GM18867 (cell line): ENCODE measurements around the gene KRTAP5-9.
"Not testable (repeated sequence)": the region's sequence is repeated elsewhere in the genome, so short reads cannot be mapped to it uniquely, and the experiment has no call there.

Source experiments
- ATAC-seq: cut with Tn5 transposase; IDR thresholded peaks from one replicate; pipeline ENCODE4 v1.9.1; 2021; ENCODE audit warnings: mild to moderate bottlenecking, moderate library complexity; ENCODE audit not compliant: unreplicated experiment

Gene KRTAP5-9

DNA sequence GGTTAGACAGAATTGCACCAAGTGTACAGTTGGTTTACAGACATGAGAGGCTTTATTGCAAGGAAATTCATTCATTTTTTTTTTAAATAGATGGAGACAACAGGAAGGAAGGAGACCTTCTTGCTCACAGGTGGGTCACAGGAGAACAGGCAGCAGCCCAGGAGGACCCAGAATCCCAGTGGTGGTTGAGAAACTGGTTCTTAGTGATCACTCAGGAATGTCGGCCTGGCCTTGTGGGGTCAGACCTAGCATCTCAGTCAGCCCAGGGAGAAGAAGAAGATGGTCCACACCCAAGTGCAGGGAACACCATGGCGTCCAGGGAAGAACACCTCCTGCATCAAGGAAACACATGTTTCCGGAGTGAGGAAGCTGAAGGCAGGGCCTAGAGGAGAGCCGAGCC, 33.6 kb downstream of the KRTAP5-9 start:
- no peak for ATAC-seq

DNA sequence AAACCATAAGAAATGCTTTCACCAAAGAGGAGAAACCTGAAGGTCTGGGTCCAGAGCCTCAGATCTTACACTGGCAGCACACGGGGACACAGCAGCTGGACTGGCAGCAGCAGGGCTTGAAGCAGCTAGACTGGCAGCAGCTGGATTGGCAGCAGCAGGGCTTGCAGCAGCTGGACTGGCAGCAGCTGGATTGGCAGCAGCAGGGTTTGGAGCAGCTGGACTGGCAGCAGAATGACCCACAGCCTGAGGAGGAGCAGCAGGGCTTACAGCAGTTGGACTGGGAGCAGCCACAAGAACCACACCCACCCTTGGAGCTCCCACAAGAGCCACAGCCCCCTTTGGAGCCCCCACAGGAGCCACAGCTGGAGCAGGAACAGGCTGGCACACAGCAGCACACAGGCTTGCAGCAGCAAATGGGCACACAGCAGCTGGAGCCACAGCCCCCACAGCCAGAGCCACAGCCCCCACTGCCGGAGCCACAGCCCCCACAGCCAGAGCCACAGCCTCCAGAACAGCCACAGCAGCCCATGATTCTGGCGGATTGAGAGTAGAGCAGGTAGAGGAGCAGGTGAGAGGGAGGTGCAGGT, 34.2 kb downstream of the KRTAP5-9 start, which contains the start of gene KRTAP5-11:
TSS of gene KRTAP5-11 (minus strand) at position 567 of the 587 bp plus-strand sequence. CDS start at position 529, 38 bp downstream.
- ATAC-seq = no peak

DNA sequence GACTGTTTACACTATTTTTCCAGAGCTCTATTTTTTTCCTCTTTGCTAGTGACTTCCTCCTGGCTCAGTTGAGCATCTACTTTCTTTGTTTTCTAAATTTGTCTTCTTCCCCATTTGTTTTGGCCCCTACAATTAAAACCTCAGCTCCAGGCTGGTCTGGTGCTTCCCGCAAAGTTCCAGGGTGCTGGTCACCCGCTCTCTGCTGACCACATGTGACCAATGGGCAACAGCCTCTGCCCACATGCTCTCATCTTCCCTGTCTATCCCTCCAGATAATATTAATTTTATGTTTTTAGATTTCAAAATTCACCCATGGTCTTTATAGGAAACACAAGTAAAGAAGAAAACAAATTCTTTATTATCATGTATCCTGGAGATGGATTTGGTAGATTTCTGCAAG, 34.7 kb downstream of the KRTAP5-9 start:
- not testable (repeated sequence) for ATAC-seq

DNA sequence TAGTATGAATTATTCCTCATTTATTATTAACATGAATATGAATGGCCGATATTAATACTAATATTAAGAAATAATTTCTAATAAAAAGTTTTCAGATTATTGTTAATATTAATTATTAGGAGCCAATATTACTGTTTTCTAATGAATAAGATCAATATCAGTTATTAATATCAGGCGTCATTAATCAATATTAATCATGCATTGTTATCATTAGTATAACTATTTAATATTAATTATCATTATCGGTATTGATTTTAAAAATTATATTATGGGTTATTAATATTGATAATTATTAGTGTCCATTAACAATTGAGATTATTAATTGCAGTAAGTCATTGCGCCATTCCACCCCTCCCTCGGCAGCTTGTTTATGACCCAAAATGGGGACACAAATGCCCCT, 37.5 kb downstream of the KRTAP5-9 start:
- not testable (repeated sequence) for ATAC-seq

DNA sequence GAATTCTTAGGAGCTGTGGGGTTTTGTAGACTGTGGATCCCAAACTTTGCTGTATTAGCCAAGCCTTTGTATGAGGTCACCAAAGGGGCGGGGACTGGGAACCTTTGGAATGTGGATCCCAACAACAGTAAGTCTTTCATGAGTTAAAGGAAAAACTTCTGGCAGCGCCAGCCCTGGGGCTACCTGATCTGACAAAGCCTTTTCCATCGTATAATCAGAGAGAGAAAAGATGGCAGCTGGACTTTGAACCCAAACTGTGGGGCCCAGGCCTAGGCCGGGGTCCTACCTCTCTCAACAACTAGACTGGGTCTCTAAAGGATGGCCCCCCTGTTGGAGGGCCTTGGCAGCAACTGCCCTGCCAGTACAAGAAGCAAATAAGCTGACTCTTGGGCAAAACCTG, 40.1 kb downstream of the KRTAP5-9 start:
- not testable (repeated sequence) for ATAC-seq

DNA sequence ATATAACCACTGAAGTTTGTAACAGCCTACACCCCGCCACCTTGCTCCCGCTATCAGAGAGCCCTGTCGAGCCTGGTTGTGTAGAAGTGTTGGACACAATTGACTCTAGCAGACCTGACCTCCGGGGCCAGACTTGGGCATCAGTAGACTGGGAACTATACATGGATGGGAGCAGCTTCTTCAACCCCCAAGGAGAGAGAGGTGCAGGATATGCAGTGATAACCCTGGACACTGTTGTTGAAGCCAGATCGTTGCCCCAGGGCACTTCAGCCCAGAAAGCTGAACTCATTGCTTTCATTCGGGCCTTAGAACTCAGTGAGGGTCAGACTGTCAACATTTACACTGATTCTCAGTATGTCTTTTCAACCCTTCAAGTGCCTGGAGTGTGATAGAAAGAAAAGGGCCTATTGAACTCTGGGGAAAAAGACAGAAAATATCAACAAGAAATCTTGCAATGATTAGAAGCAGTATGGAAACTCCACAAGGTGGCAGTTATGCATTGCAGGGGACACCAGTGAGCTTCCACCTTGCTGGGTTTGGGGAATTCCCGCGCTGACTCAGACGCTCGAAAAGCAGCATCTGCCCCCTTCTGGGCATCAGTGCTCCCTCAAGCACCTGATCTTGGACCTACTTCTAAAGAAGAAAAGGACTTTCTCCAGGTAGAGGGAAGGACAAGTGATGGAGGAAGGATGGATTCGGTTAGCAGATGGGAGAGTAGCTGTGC, 40.8 kb downstream of the KRTAP5-9 start:
- not testable (repeated sequence) for ATAC-seq

DNA sequence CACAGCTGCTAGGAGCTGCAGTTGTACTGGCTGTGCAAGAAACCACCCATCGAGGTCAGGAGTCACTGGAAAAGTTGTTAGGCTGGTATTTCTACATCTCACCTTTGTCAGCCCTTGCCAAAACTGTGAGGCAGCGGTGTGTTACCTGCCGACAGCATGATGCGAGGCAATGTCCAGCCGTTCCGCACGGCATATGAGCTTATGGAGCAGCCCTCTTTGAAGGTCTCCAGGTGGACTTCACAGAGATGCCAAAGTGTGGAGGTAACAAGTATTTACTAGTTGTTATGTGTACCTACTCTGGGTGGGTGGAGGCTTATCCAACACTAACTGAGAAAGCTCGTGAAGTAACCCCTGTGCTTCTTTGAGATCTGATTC, 41.3 kb downstream of the KRTAP5-9 start:
- ATAC-seq = not testable (repeated sequence)
